Activated CD8-positive, alpha-beta memory T cell treated with anti-CD3 and anti-CD28 coated beads for 4 hours (primary cell): ENCODE measurements around the gene FUT3.
A peak's percentile ranks its signal among the peaks of the same experiment; 100 is the strongest.
"Not testable (repeated sequence)": the region's sequence is repeated elsewhere in the genome, so short reads cannot be mapped to it uniquely, and the experiment has no call there.

Experiments used
- DNase-seq, 2 donors: peaks; one replicate each; pipeline ENCODE4 v3.0.0-alpha.2; 2020; ENCODE audit warnings: low read depth in 2 of 2

Gene FUT3

DNA sequence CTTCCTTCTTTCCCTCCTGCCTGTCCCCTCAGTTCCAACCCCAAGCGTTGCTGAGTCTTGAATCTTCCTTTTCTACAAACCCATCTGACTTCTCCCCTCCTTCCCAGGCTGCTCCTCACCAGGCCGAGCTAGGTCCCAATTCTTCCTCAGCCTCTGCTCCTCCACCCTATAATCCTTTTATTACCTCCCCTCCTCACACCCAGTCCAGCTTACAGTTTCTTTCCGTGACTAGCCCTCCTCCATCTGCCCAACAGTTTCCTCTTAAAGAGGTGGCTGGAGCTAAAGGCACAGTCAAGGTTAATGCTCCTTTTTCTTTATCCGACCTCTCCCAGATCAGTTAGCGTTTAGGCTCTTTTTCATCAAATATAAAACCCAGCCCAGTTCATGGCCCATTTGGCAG, 2.6 kb downstream of the FUT3 start:
- DNase-seq, result not testable (repeated sequence)

DNA sequence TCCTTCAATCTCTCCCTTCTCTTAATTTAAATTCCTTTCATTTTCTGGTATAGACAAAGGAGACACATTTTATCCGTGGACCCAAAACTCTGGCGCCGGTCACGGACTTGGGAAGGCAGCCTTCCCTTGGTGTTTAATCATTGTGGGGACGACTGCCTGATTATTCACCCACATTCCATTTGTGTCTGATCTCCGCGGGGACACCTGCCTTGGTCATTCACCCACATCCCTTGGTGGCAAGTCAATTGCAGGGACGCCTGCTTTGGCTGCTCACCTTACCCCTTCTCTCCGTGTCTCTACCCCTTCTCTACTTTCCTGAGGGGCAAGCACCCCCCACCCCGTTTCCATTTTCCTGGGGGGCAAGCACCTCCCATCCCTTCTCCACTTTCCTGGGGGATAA, 3.4 kb downstream of the FUT3 start:
- not testable (repeated sequence) for DNase-seq

DNA sequence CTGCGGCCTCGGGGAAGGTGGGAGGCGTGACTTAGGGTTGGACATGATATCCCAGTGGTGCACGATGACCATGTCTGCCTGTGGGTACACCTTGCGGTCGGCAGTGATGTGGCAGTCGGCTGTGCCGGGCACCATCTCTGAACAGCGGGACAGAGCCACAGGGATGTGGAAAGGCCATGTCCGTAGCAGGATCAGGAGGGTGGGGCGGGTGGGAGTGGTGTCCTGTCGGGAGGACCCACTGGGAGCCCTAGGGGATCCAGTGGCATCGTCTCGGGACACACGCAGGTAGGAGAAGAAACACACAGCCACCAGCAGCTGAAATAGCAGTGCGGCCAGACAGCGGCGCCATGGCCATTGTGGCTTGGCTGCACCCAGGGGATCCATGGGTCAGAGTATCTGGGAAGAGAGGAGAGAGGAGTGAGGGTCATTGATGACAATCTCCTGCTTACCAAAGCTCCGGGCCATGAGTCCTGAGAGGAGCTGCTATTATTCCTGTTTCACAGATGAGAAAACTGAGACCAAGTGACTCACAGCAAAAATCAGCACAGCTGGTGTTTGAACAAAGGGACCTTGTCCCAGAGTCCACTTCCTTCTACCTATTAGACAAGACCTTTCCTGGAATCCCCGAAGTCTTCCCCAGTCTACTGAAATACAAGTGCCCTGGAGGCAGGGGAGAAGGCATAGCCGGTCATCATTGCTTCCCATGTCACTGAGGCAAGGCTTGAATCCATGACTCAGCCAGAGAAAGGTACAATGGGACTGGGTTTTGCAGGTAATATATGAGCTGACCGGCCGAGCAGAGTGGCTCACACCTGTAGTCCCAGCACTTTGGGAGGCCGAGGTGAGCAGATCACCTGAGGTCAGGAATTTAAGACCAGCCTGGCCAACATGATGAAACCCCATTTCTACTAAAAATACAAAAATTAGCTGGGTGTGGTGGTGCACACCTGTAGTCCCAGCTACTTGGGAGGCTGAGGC, 6.5 kb downstream of the FUT3 start:
- no peak for DNase-seq

DNA sequence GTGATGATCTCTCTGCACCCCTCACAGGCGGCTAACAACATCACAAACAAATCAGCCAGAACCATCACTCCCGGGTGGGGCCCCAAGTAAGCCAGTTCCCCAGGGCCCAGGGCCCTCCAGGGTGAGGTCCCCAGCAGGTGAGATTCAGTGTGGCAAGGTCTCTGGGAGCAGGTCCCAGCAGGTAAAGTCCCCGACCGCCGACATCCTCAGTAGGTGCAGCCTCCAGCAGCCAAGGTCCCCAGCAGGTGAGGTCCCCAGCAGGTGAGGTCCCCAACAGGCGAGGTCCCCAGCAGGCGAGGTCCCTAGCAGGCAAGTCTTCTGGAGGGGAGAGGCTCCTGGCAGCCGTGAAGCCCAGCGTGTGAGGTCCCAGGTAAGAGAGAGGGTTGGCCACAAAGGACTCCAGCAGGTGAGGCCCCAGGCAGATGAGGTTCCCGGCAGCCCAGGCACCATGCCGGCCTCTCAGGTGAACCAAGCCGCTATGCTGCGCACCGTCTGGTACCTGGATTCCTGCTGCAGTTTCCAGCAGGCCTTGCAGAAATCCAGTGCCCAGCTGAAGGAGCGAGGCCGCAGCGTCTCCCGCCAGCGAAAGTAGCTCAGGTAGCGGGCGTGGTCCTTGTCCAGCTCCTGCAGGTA, 7.8 kb downstream of the FUT3 start:
- DNase-seq, result no peak

DNA sequence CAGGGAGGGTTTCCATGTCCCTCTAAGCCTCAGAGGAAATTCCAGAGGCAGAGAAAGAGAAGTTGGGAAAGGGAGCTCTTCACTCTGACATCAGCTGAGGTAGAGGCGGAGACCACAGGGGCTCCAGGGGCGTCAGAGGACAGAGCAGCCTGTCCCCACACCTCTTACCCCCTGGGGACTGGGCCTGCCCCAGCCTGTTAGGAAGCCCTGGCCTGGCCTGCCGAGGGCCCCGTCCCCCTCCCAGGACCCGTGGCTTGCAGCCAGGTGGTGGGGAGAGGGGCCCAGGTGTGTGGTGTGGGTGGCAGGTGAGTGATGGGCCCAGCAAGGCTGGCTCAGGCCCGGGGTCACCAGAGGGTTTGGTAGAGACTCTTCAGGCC, 9.5 kb downstream of the FUT3 start:
- not testable (repeated sequence) for DNase-seq

DNA sequence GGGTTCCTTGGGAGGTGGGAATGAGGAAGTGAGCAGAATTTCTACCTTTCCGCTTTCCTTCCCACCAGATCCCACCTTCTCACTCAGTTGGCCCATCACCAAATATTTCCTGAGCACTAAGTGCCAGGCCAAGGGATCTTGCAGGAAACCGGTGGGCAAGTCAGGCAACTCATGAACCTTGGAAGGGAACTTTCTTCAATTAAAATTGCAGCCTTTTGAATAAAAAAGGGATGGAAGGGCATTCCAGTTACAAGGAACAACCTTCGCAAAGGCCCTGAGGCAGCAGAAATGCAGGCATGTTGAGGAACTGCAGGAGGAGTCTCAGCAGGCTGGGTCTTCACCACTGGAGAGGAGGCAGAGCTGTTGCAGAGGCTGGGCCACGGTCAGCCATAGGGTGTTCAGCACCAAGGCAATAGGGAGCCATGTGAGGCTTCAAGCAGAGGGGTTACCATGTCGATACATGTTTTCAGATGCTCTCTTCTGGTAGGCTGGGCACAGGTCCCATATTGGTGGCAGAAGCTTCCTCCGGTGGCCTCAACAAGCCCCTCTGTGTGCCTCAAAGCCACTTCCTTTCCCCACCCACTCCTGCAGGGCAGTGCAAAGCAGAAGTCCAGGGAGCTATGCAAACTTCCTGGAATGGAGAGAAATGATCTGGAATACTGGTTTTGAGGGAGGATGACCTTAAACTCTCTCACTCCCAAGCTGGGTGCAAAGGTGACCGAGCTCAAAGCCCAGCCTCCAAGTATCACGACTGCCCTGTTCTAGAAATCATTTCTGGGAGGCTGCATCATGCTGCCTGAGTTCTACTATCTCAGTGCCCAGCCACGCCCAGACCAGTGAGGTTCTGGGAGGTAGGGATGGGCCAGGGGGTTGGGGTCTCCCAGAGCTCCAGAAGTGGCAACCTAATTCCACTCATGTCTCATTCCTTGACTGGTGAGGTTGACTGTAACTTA, 11.9 kb downstream of the FUT3 start, which contains the start of gene FUT6:
TSS of gene FUT6 (minus strand) at position 638 of the 953 bp plus-strand sequence. CDS start 7,135 bp downstream, outside the sequence.
- no peak for DNase-seq

DNA sequence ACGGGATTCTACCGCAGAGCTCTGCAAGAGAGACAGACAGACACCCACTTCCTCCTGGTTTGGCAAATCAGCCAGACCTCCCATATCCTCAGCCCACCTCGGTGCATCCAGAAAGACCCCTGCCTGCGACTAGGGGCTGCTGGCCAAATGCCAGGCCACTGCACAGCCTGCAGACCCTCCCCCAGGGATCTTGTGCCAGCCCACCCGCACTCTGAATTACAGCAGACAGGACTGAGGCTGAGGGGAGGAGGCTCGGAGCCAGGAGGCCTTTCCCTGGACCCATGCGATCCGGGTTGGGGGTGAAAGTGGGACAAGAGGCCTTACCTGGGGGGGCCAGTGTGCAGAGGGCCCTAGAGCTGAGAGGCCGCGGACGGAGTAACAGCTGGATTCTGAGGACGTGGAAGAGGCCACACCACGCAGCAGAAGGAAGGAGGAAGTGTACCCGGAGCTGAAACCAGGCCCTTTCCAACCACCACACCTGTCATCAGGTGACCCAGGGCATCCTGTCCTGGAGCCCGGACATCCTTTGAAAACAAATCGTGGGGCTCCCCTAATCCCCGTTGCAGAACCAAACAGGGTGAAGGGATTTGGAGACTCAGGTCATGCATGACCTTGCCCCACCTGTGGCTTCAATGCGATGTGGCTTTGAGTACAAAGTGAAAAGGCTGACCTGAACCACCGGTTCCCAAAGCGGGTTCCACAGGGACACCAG, 12.7 kb downstream of the FUT3 start:
- no peak for DNase-seq

DNA sequence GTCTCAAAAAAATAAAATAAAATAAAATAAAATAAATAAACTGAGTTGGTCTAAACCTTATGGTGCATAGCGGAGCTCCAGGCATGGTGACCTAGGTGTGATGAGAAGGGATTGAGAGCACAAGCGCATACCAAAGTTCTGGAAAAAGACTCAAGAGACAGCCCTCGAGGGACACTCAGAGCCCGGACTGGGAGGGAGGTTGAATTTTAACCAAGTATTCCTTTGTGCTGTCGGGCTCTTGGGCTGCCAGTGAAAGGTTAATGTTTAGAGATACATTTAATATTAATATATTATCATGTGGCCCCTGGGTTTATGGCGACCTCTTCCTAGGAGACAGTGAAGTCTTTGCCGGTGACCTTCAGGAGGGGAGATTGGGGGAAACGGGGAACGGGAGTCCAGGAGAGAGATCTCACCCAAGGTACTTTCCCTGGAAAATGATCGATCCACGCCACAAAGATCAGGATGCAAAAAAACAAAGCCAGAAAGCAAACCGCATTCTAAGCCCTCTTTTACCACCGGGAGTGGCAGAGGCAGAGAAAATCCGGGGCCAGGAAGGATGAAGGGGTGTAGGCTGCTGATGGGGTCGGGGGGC, 13.4 kb downstream of the FUT3 start:
- DNase-seq, result no peak

DNA sequence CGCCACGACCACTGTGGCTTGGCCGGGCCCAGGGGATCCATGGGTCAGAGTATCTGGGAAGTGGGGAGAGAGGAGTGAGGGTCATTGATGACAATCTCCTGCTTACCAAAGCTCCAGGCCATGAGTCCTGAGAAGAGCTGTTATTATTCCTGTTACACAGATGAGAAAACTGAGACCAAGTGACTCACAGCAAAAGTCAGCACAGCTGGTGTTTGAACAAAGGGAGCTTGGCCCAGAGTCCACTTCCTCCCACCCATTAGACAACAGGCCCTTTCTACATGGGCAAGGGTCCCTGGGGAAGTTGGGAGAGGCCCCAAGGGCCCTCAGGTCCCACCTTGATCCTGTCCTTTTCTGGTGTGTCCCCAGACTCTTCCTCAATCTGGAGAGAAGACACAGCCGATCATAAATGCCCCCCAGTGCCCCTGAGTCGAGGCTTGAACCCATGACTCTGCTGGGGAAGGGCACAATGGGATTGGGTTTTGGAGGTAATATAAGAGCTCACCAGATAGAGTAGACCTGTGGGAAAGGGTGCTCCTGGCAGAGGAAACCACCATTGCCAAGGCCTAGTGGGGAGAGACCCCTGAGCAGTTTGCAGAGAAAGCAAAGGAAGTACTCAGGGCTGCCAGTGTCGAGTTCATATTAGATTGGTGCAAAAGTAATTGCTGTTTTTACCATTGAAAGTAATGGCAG, 18.6 kb downstream of the FUT3 start:
- DNase-seq, result no peak

DNA sequence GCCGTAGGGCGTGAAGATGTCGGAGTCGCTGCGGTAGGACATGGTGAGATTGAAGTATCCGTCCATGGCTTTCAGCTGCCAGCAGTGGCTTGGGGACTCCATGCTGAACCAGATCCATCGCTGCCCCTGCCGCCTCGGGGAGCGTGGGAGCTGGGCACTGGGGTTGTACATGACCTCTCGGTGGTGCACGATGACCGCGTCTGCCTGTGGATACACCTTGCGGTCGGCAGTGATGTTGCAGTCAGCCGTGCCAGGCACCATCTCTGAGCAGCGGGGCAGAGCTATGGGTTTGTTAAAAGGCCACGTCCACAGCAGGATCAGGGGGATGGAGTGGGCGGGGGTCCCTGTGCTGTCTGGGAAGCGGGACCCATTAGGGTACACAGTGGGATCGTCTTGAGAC, 19.2 kb downstream of the FUT3 start:
- no peak for DNase-seq

DNA sequence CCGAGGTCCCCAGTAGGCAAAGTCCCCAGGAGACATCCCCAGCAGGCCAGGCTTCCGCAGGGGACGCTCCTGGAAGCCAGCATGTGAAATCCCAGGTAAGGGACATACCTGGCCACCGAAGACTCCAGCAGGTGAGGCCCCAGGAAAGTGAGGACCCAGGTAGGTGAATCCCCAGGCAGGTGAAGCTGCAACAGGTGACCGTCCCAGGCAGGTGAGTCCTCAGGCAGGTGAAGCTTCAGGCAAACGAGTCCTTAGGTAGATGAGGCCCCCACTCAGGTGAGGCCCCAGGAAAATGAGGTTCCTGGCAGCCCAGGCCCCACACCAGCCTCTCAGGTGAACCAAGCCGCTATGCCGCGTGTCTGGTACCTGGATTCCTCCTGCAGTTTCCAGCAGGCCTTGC, 20.1 kb downstream of the FUT3 start:
- DNase-seq, result no peak

DNA sequence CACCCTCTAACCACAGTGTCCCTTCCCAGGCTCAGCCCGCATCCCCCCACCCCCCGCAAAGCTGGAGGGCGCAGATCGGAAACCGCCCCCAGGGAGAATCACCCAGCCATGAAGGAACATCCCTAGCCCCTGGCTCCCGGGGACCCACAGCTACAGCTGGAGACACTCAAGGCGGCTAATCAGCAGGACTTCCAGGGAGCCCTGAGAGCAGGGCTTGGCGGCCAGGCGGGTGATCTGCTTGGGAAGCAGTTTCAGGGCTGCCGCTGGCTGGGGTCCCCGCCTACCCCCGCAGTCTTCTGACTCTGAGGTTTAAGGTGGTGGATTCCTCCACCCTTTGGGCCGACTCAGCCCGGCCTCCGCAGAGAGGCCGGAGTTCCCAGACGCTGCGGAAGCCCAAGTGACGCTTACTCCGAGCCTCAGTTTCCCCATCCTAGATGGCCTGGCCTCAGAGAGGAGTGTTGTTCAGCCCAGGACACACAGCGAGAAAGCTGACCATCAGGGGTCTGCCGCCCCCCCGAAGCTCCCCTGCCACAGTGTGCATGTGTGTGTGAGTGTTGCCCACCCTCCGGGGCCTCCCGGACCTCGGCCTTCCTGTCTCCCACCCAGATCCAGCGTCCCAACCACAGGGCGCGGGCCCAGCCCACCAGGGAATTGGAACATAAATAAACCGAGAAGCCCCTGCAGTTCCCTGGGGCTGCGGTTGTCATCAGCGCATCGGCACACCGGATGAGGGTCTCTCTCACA, 21.5 kb downstream of the FUT3 start:
- no peak for DNase-seq

DNA sequence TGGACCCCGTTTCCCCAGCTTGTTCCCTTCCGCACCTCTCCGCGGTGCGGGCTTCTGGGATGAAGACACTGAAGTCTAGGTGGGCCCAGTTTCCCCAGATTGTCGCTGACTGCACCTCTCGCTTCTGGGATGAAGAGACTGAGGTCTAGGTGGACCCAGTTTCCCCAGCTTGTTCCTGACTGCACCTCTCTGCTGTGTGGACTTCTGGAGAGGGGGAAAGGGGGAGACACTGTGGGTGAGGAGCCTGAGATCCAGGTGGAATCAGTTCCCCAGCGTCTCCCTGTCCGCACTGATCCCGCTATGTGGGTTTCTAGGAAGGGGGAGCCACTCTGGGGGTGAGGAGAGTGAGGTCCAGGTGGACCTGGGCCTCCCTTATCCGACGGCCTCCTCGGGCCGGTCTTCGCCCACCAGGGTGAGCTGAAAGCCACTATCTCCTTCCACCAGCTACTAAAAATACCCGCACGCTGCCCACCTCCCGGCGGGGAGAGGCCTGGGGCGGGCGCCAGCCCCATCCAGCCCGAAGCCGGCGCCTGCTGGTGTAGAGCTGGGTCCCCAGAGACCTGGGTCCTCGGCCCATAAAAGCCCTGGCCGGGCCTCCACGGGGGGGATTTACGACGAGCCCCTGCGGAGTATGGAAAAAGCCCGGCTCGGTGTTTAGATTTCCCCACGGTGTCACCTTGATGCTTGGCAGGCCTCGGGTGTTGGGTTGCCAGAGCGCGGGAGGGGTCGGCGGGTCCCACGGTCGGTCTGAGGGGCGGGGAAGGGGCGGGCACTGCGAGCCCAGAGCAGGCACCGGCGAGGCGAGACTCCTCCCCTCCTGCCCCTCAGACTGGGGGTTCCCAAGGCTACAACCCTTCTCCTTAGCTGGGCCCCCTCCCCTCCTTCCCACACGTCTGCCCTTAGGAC, 22.3 kb downstream of the FUT3 start:
- no peak for DNase-seq

DNA sequence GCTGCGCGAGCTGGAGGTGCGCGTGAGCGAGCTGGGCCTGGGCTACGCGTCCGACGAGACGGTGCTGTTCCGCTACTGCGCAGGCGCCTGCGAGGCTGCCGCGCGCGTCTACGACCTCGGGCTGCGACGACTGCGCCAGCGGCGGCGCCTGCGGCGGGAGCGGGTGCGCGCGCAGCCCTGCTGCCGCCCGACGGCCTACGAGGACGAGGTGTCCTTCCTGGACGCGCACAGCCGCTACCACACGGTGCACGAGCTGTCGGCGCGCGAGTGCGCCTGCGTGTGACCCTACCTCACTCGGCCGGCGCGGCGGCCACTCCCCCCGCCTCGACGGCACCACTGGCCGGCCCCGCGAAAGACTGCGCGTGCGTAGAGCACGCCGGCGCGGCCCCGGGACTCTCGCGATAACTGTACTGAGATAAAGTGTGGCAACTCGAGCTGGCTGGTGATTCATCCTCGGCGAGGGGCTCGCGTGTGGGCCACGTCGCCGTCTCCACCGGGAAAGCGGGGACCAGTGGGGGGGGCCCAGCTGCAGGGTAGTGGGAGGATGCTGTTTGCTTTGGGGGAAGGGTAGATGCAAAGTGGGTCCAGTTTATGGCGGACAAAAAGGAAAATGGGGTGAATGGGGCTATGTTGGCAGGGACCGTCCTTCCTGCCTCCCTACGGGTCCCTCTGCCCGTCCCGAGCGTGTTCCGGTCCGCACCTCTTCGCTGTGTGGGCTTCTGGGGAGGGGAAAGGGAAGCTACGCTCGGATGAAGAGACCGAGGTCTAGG, 23.2 kb downstream of the FUT3 start:
- DNase-seq, result peak; percentile 84 to 94

DNA sequence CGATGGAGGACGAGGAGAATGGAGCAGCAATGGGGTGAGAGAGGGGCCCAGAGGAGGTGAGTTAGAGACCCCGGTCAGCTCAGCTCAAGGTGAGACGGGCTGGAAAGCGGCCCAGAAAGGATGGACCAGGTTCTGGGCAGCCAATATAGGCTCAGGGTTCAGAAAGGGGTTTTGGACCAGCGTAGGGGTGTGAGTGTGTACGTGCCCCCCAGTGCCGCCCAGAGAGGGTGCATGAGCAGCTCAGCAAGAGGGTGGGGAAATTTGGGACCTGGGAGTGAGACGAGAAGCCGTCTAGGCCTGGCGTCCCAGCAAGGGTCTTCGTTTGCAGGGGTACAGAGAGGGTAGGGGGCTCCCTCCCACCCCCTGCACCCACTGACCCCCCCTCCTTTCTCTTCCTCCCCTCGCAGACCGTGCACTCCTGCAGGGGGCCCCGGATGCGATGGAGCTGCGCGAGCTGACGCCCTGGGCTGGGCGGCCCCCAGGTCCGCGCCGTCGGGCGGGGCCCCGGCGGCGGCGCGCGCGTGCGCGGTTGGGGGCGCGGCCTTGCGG, 23.8 kb downstream of the FUT3 start:
- DNase-seq, result no peak

DNA sequence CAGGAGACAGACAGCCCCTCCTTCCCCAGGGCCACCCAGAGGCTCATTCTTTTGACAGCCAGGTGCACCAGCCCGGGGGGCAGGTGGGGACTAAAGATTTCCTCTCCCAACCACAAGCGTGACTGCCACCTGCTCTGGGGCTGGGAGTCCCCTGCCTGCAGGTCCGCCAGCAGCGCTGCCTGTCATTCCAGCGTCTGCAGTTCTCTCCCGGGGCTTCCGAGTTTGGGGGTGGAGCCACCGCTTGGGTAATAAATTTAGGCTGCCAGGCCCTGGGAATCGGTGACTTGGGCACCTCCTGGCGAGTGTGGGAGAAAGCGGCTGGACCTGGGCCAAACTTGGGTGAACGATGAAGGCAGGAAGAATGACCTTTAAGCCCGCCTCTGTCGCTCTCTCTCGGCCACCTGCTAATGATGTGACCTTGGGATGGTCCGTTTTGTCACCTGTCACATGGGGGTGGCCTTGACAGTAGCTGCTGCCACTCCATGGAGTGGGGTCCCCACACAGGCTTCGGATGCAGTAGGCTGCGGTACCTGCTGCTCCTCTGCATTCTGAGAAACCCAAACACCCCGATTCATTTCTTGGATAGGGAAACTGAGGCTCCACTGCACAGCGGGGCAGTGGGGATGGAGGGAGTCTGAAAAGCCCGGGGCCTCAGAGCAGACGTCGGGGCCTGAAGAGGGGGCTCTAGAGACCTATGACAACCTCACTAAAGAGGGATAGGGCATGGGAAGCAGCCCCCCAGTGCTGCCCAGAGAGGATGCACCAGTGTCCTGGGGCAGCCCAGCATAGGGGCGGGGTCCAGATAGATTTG, 24.5 kb downstream of the FUT3 start:
- no peak for DNase-seq

DNA sequence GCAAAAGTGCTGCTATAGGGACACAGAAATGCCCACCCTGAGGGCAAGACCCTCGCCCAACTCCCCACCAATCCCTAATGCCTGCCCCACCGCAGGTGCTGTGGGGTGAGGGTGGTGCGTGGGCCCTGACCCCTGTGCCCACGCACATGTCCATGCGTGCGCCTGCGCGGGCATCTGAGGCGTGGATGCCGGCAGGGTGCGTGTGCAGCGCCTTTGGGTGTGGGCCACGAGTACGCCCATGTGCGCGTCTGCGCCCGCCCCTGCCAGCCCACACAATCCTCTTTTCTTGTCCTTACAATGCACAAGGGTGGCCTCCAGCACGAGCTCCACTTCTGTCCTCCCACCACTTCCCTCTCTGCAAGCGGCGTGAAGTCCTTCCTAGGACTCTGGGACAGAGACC, 26.1 kb downstream of the FUT3 start:
- DNase-seq, result no peak
